HG03066 (cell line): ENCODE measurements around the gene GRM5.
A peak's percentile ranks its signal among the peaks of the same experiment; 100 is the strongest.
"Not testable (repeated sequence)": the region's sequence is repeated elsewhere in the genome, so short reads cannot be mapped to it uniquely, and the experiment has no call there.

Experiments
- ATAC-seq: cut with Tn5 transposase; IDR thresholded peaks from one replicate; pipeline ENCODE4 v1.9.1; 2021; ENCODE audit warnings: low read depth; ENCODE audit not compliant: unreplicated experiment

GRM5 gene

DNA sequence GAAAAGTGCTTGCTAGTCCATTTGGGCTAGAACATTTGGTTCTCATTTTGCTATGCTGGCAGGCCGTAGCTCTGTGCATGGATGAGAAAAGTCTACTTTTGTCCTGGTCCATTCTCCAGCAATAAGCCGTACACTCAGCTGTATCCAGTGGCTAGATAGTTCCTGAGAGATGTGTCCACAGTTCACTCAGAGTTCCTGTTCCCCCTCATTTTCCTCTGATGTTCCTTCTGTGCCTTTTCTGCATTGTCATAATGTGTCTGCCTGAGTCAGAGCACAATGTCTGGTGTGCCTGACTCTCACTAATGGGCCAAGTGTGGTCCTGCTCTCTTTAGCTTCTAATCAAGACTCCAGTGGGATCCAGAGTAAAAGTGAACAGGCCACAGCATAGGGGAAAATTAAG is 512.6 kb downstream of the GRM5 start:
- no peak for ATAC-seq

DNA sequence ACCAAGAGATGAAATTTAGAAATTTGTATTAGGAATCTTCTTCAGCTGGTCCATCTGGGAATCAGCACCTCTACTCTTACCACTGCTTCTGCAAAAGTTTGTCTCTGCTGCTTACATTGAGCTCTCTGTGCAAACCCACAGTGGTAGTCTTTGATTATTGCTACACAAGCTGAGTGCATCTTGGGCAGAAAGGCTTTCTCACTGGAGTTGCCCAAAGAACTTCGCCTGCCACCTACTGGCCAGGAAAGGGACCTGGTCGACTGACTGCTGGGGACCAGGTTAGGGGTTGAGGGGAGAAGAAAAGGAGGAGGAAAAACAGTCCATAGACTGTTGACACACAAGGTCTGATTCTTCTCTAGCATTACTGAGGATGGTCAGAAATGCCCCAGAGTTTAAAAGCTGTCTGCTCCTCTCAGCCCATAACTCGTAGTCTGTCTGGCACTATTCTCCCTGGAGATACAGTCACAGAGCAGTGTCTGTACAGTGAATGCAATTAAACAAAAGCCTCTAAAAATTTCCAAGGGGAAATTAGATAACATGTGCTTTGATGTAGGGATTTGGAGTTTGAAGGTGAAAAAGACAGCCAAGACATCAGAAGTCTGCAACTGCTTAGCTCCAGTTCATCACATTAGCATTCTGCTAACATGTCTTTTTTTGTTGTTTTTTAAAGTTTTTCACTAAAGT is 513.3 kb downstream of the GRM5 start:
- peak; percentile 95 for ATAC-seq

DNA sequence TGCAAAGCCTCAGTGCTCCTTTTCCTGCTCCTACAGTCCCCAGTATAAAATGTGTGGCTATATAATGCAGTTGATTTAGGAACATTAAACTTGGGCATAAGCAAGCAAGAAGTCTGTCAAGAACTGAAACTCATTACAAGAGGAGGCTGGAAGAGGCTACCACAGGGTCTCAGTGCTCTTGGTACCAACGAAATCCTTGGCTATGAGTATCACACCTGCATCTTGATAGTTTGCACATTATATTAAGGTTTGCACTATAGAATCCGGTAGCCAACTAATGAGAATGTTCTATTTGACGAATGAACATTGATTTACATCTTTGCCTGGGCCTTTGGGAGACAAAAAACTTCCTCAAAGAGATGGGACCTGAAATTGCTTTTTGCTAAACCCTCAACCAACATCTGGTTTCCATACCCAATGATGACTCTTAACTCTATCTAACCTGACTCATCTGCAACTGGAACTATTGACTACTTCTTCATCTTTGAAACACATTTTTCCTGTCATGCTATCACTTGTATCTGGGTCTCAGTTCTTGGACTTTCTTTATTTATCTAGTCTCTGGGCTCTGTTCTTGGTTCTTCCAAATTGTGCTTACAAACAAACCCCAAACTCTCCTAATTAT is 521.0 kb downstream of the GRM5 start:
- ATAC-seq = peak; percentile 15

DNA sequence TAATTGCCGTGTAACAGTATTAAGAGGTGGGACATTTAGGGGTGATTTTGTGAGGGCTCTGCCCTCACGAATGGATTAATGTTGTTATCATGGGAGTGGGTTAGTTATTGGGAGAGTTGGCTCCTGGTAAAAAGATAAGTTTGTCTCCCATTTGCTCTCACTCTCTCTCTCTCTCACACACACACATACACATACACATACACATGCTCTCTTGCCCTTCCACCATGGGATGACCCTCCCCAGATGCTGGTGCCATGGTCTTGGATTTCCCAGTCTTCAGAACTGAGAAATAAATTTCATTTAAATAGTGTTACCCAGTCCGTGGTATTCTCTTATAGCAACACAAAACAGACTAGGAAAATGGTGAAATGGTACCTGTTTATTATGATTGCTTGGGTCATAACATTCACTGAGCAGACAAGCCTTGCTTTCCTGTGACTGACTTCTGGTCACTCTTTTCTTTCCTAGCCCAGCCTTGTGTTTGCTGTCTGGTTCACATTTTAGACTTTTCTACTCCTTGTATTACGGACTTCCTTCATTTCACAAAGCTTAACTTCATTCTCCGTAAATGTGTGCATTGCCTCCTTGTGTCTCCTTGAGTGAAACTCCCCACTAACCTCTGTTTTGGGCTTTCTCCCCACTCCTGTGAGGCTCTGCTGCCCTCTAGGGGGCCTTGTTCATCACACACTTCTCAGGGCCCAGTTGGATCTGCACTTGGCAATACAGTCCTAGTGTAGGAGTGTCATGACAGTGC is 521.7 kb downstream of the GRM5 start:
- peak; percentile 98 for ATAC-seq

DNA sequence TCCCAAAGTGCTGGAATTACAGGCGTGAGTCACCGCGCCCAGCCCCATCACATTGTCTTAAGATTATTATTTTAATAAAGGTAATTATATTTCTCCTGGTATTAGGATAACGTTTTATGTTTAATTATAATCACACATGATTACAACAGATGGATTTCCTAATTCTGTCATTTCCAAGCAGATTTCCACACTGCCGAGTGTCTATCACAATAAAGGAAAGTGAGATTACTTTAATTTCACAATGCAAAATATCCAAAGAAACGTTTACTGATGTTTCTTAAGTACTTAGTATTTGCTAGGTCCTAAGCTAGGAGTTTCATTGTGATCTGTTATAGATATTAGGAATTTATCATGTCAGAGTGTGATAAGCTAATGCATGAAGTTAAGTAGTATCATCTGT is 524.8 kb downstream of the GRM5 start:
- ATAC-seq = no peak

DNA sequence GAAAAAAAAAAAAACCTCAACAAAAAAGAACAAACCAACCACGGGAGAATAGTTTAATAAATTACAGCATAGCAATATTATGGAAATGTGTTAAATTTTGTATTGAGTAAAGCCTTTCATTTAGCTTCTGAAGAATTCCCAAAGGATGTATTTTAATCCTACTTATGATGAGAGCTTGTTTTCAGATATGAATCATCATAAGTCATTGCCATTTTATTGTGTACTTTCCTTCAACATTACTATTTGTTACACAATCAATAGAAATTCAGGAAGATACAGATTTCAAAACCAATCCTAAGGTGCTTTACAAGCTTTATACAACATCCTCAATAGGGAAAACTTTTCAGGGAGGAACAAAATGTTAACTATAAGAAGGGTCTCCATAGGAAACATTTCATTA is 527.7 kb downstream of the GRM5 start:
- no peak for ATAC-seq

DNA sequence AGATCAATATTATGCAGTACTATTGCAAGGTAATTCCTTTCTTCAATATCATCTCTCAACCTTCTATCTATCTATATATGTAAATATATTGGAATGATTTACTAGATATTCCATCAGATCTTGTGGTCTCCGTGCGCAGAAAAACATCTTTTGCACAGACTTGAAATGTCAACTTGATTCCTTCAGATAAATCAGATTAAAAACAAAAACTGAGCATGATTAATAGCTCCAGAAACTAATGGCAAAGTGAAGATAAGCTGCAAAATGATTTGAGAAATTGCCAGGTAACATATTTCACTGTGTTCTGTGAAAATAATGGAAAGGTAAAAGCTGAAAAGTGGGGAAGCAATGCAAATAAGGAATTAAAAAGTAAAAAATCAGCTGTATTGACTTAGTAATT is 528.2 kb downstream of the GRM5 start:
- no peak for ATAC-seq

DNA sequence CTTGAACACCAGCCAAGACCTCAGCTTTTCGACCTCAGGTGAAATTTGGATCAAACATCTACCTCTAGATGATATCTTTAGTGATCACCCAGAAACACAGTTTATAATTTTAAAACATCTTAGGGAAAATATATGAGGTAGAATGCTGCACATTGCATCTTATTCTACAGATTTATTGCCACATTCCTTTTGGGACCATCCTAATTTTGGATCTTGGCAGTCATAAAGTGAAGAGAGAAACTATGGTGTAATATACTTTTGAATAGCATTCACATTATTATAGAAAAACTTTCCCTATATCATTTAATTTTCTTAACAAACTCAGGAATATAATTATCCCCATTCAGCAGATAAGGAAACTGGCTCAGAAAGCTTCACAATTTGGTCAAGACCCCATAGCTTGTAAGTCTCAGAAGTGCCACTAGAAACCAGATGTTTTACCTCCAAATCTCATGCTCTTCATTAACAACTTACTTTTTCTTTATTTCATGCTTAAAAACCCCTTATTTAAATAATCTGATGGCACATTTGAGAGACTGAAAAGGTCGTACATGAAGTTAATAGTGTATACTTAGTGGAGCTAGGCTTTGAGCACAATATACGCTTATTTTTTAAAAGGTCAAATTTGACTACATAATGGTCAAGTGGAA is 529.0 kb downstream of the GRM5 start:
- ATAC-seq = no peak

DNA sequence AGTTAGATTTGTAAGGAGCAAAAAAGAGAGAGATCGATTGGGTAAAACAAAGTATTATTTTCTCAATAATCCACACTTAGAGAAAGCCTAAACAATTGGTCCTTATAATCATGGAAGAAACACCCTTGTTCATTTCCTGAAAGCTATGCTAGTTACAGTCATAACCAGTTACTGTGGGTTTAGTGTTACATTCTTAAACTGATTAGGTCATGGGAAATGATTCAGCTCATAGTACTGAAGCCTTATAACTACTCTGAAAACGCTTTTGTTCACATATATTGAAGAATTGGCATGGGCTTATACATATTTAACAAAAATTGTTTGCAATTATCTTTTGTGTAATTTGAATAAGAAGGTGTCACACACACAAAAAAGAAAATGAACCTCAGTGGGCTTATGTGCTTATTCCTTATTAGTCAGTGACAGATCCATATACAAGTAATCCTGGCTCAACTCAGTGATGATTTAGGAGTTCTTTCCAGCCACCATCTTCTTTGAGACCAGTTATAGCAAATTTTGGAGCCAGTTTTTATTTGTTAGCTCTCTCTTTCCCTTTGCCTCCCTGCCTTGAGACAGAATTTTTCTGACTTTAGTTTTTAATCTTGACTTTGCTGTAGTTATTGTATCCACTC is 529.8 kb downstream of the GRM5 start:
- ATAC-seq = peak; percentile 86

DNA sequence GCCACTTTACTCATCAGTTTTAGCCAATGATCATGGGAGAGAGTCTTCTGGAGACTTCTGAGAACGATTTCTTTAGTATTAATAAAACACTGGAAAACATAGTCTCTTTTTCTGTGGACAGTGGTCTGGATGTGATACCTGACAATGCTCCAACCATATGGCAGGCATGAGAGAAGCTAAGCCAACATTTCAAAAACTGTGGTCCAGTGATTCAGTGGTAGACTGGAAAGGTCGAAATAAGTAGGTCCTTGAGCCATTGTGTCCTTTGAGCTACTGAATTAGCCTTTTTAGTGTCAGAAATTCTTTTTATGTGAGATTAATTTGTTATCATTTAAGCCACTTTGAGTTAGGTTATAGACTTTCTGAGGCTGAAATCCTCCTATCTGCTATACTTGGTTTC is 530.5 kb downstream of the GRM5 start:
- ATAC-seq = no peak

DNA sequence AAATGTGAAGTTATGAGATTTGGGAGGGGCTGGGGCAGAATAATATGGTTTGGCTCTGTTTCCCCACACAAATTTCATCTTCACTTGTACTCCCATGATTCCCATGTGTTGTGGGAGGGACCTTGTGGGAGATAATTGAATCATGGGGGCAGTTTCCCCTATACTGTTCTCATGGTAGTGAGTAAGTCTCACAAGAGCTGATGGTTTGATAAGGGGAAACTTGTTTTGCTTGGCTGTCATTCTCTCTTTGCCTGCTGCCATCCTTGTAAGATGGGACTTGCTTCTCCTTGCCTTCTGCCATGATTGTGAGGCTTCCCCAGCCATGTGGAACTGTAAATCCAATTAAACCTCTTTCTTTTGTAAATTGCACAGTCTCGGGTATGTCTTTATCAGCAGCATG is 531.1 kb downstream of the GRM5 start:
- ATAC-seq = not testable (repeated sequence)

DNA sequence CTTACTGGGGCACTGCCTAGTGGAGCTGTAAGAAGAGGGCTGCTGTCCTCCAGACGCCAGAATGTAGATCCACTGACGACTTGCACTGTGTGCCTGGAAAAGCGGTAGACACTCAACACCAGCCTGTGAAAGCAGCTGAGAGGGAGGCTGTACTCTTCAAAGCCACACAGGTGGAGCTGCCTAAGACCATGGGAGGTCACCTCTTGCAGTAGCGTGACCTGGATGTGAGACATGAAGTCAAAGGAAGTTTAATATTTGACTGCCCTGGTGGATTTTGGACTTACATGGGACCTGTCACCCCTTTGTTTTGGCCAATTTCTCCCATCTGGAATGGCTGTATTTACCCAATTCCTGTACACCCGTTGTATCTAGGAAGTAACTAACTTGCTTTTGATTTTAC is 531.6 kb downstream of the GRM5 start:
- ATAC-seq = no peak

DNA sequence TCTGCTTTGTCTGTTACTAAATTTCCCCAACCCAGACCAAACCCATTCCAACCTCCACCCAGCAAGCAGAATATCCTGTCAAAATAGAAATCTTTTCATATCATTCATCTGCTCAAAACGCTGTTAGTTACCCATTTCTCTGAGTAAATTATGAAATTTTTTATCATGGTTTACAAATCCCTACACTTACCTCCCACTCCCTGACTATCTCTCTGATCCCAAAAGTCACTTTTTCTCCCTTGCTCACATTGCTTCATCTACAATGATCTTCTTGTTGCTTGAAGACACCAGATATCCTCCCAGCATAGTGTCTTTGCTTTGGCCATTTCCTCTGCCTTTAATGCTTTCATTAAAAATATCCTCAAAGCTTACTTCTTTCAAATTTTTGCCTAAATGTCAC is 532.8 kb downstream of the GRM5 start:
- ATAC-seq = no peak

DNA sequence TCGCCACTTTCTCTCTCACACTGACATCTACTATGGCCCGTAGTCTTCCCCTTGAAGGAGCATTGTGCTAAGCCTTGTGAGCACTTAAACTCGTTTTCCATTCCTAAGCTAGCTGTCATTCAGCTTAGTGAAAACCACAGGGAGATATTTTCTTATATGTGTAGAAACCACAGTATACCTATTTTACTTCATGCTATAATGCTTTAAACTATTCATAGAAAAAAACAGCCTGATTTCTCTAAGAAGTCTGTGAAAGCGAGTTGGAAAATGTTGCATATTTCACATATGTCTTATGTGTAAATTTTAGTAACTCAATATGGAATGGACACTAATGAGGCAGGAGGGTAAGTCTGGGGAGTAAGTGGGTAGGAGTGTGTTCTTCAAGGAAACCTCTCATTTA is 534.0 kb downstream of the GRM5 start:
- no peak for ATAC-seq

DNA sequence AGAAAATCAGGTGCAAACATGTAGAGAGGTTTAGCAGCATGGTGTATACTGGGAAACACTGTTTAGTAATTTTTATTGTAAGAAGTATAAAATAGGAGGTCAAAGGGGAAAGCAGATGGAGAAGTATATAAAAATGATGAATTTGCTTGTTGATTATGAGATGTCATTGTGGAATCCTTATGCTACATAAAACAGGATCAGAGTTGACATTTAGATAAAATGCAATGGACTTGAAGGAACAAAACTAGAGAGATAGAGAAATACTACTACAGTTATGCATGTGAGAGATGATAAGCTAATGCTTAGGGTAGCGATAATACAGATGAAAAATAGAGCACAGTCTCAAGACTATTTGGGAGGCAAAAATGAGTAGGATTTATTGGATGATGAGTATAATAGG is 536.4 kb downstream of the GRM5 start:
- no peak for ATAC-seq

DNA sequence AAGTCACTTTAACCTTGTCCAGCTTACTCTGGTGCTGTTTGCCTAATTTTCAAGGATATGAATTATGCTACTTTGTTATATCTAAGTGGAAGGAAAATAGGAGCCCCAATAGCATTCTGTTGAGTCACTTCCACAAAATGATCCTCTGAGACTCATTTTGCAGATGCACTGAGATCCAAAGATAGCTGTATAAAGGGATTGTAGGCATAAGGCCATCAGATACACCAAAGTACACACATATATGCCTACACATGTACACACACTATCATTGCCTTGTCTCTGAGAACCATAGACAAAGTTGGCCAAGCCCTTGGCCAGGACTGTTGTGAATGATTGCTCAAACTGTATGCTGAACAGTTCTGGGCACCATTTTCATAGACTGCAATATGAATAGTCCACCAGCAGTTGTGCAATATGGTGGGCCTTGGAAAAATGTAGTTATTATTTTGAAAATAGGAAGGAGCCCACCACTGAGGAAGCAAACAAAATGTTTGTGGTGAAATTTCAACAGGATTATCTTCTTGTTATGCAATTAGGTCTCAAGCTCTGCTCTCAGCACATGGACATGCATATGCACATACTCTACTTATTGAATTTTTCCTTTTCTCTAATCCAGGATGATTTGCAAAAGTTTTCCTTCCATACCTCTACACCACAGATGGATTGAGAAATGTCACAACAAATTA is 542.3 kb downstream of the GRM5 start:
- no peak for ATAC-seq

DNA sequence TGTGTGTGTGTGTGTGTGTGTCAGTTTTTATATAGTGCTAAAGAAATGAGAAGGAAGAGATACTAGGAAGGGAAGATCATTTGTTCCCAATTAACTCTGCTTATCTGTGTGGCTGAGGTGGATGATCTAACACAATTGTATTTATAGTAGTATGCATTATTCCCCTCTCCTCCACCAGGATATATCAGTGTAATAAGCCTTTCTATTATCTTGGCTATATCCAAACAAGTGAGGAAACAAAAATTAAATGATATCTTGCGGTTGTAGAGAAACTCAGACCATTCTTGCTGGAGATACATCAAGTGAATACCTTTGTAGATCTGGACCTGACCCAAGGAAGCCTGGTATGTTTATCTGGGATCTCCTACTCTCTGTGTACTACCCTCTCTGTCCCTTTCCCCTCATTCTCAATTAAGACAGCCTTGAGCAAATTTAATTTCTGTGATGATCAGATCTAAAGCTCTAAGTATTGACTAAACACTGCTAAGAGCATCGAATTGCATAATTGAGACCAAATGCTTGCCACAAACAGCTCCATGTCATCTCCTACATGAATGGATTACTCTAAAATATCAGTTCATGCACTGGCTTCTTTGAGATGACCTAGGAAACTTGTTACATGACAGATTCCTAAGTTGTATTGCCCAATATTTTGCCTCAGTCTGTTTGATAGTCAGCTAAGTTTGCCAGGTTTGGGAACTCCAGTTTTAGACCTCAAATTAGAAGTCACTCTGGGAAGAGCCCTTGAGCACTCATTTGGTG is 543.0 kb downstream of the GRM5 start:
- ATAC-seq = no peak

DNA sequence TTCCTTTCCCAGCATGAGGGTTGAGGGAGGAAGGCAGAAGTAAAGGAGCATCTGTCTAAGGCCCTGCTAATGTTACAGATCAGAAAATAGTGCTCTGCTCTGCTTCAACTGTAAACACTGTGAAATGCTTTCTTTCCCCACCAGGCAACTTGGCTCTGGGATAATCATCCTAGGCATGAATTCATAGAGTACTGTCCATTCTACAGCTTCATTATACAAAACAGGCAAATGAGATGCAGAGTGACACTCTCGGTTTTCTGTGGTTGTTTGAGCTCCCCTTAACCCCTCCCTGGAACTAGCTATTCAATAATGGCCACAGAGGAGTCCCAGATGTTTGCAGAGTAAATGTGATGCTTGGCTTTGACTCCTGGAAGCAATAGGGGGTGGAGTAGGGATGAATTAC is 544.0 kb downstream of the GRM5 start:
- no peak for ATAC-seq

DNA sequence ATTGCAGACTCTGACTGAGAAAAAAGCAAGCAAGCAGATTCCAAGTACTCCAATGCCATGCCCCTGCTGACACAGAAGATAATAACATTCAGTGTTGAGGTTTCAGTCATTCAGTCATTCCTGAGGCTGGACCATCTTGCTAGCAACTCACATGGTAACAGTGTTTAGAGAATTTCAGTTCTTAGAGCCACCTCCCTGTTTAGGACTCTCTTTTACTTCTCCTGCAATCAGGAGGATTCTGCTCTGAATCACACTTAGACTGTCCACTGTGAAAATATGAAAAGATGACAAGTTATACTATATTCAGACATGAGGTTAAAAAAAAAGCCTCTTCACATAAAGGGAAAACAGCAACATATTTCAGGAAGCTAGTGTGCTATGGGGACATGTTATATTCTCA is 544.4 kb downstream of the GRM5 start:
- ATAC-seq = no peak

DNA sequence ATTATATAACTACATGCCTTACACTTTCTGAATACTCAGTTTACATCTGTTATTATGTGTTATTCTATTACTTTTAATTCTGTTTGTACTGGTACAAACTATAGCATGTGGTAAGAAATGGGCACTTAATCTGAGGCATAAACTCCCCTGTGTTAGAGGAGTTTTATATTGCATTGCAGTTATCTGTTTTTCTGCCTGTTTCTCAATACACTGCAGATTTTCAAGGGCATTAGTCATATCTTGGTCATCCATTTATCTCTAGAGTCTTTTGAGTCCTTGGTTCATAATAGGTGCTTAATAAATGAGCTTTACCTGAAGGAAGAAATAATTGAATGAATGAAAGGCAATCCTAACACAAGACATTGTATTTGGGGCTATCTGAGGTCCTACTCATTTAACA is 545.4 kb downstream of the GRM5 start:
- no peak for ATAC-seq
